ENCODE results near the gene FAH. TPM values are rescaled to one million over a fixed set of nuclear protein-coding genes. Genes with fewer than 3 reads are reported as not detected.

FAH gene
- total RNA-seq, 1 experiment from 2014 or later, result 21.5 TPM

DNA sequence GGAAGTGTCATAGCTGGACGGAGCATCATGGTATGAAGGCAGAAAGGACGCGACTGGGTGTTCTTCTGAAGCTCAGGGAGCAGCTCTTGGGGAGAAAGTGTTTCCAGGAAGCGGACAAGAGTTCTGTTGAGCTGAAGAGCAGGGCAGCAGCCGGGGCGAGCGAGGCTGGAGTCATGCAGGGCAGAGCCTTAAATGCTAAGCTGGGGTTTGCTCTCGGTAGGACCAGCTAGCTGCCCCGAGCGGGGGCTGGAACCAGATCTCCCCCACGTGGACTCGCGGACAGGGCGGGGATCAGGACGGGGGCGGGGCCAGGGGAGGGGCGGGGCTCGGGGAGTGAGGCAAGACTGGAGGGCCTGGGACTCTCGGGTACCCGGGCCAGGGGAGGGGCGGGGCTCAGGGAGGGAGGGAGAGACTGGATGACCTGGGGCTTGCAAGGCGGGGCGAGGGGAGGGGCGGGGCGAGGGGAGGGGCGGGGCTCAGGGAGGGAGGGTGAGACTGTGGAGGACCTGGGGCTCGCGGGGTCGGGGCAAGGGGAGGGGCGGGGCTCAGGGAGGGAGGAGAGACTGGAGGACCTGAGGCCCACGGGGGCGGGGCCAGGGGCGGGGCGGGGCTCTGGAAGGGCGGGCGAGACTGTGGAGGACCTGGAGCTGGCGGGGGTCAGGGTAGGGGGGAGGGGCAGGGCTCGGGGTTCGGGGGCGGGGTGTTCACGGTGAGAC is 461 bp upstream of the FAH start:
- Histone ChIP-seq H3K56ac (ENCODE audit: insufficient read length, low read depth, low read length) (no peak overlapping the region), H3K23me2 (ENCODE audit: insufficient read length, low read depth, low read length, poor library complexity, severe bottlenecking) (peaks cover 11% of the 10 kb centered on the region), H2AFZ (ENCODE audit: low read length) (peak overlapping the region; percentile 65), H2BK20ac (ENCODE audit: low read depth, low read length, poor library complexity, severe bottlenecking) (no peak overlapping the region), H3K4me2 (ENCODE audit: insufficient read depth, insufficient read length, low read length) (peak overlapping the region; percentile 96), H3K18ac (ENCODE audit: insufficient read length, low read depth, low read length) (peak overlapping the region; percentile 22), H3K27me3 (ENCODE audit: insufficient read depth, low read length) (no peaks in the 10 kb centered on the region), H4K8ac (replicated peaks; ENCODE audit: insufficient read length, low read depth, low read length) (no peak overlapping the region), H3T11ph (ENCODE audit: low read length) (no peak overlapping the region), H4K20me1 (ENCODE audit: control insufficient read depth, insufficient read depth, insufficient read length) (no peaks in the 10 kb centered on the region), H2BK12ac (ENCODE audit: insufficient read length, low read depth, low read length) (no peak overlapping the region), H4K91ac (ENCODE audit: insufficient read length, low read depth, low read length) (no peak overlapping the region), H3K14ac (ENCODE audit: insufficient read depth, low read length) (no peak overlapping the region), H2BK15ac (ENCODE audit: low read depth, low read length) (no peak overlapping the region), H2BK5ac (ENCODE audit: insufficient read length, low read length) (no peak overlapping the region), H3K79me2 (ENCODE audit: insufficient read depth, low read length) (no peaks in the 10 kb centered on the region), H3K9ac (ENCODE audit: extremely low read depth, insufficient read length, low read length) (peak overlapping the region; percentile 67), H3K4me1 (ENCODE audit: insufficient read depth, low read length) (no peaks in the 10 kb centered on the region; the same call in 1 of the 2 replicates), H3K4ac (ENCODE audit: low read depth, low read length) (no peak overlapping the region), H4K5ac (ENCODE audit: insufficient read length, low read depth, low read length) (no peak overlapping the region), H3K27ac (ENCODE audit: insufficient read length, low read depth, low read length) (no peak overlapping the region), H3K79me1 (ENCODE audit: insufficient read depth, low read depth, low read length, poor library complexity, severe bottlenecking) (no peaks in the 10 kb centered on the region), H2AK5ac (ENCODE audit: insufficient read length, low read length) (no peak overlapping the region), H3K23ac (ENCODE audit: insufficient read length, low read depth, low read length) (no peak overlapping the region), H2BK120ac (ENCODE audit: low read depth, low read length, poor library complexity, severe bottlenecking) (no peak overlapping the region), H3K9me3 (ENCODE audit: control insufficient read depth, low read depth, low read length) (no peaks in the 10 kb centered on the region)
- WGBS (ENCODE audit: extremely low coverage, insufficient read length, low lambda C conversion rate), result no CpG with 5 or more reads among the region's 41 CpGs
- TF ChIP-seq CTCF (conservative IDR thresholded peaks at IDR 0.05), result no peak
- Mint-ChIP-seq H3K27ac (peak overlapping the region in 2 of 3 experiments; percentile 36 to 79; a peak in 3 of 7 replicates), H3K4me3 (peak overlapping the region; percentile 87 to 93), H3K4me1 (peaks cover 29 to 33% of the 10 kb centered on the region in 2 experiments), H3K27me3 (ENCODE audit: low read depth) (peaks cover 11% of the 10 kb centered on the region), H3K9me3 (no peaks in the 10 kb centered on the region), H3K36me3 (ENCODE audit: insufficient read depth in 1 of 3, low read depth in 3 of 3) (peaks cover 0 to 3% (median 0%) of the 10 kb centered on the region in 3 experiments; a peak in 2 of 7 replicates)
- DNase-seq, result peak; percentile 99

Measured in H9 (cell line).